Skeletal muscle tissue (tissue), 4 donors: Measurements from ENCODE around the gene SPDYE2B. TPM values are rescaled to one million over a fixed set of nuclear protein-coding genes. Genes with fewer than 3 reads are reported as not detected.
"Not testable (repeated sequence)": the region's sequence is repeated elsewhere in the genome, so short reads cannot be mapped to it uniquely, and the experiment has no call there.

ENCODE experiments used
- H3K27ac ChIP-seq: one replicate; pipeline ENCODE4 v1.7.0; 2013; ENCODE audit warnings: mild to moderate bottlenecking, low read depth, low read length, inconsistent platforms
- H3K27me3 ChIP-seq, 3 donors: one replicate each; pipeline ENCODE4 v1.7.0; 2013; ENCODE audit warnings: low read length in 3 of 3; ENCODE audit not compliant: control insufficient read depth in 3 of 3, insufficient read depth in 3 of 3
- H3K36me3 ChIP-seq, 3 donors: one replicate each; pipeline ENCODE4 v1.7.0; 2013; ENCODE audit warnings: low read length in 3 of 3; ENCODE audit not compliant: control insufficient read depth in 3 of 3, insufficient read depth in 3 of 3
- H3K4me1 ChIP-seq, 3 donors: one replicate each; pipeline ENCODE4 v1.7.0; 2013; ENCODE audit warnings: low read length in 3 of 3, mild to moderate bottlenecking in 3 of 3; ENCODE audit not compliant: control insufficient read depth in 3 of 3, insufficient read depth in 3 of 3
- H3K4me3 ChIP-seq, 3 donors: one replicate each; pipeline ENCODE4 v1.7.0; 2013; ENCODE audit warnings: low read length in 3 of 3
- H3K9ac ChIP-seq, 3 donors: one replicate each; pipeline ENCODE4 v1.7.0; 2013; ENCODE audit warnings: low read length in 3 of 3, mild to moderate bottlenecking in 3 of 3, moderate library complexity in 2 of 3, low read depth in 1 of 3
- H3K9me3 ChIP-seq, 3 donors: one replicate each; pipeline ENCODE4 v1.7.0; 2013; ENCODE audit warnings: low read length in 3 of 3; ENCODE audit not compliant: control insufficient read depth in 3 of 3
- total RNA-seq: library from RNA; depleted of rRNA; stranded (reverse); fragments of >200 nt; gene quantifications from one replicate; pipeline ENCODE4 v1.2.3, GENCODE V29; 2014
- donor health status: Osteomylitis.

The SPDYE2B gene
- not detected for total RNA-seq

- not testable (repeated sequence) for H3K9ac ChIP-seq, H3K27ac ChIP-seq, H3K36me3 ChIP-seq, H3K27me3 ChIP-seq, H3K4me3 ChIP-seq, H3K9me3 ChIP-seq, H3K4me1 ChIP-seq
Measured at GRCh38 chr7:102649924-102650323, at the start of gene SPDYE2B. Gene SPDYE2B (plus strand): TSS chr7:102650319. CDS start chr7:102652349, 2,030 bp downstream.

GRCh38 chr7:102602317-102602716 lies 47.8 kb upstream of the SPDYE2B start:
- not testable (repeated sequence) for H3K27ac ChIP-seq, H3K4me1 ChIP-seq, H3K9me3 ChIP-seq, H3K9ac ChIP-seq, H3K27me3 ChIP-seq, H3K36me3 ChIP-seq, H3K4me3 ChIP-seq

- H3K27ac ChIP-seq, H3K9me3 ChIP-seq, H3K36me3 ChIP-seq, H3K4me3 ChIP-seq, H3K4me1 ChIP-seq, H3K9ac ChIP-seq, H3K27me3 ChIP-seq: not testable (repeated sequence)
Measured at GRCh38 chr7:102604431-102605145, 45.5 kb upstream of the SPDYE2B start.

- not testable (repeated sequence) for H3K4me1 ChIP-seq, H3K27ac ChIP-seq, H3K27me3 ChIP-seq, H3K9ac ChIP-seq, H3K36me3 ChIP-seq, H3K9me3 ChIP-seq, H3K4me3 ChIP-seq
Measured at GRCh38 chr7:102606848-102607247, 43.3 kb upstream of the SPDYE2B start.

- not testable (repeated sequence) for H3K36me3 ChIP-seq, H3K27ac ChIP-seq, H3K9ac ChIP-seq, H3K4me3 ChIP-seq, H3K9me3 ChIP-seq, H3K27me3 ChIP-seq
- peaks cover 3 to 17% (median 5%) of the 10 kb centered on the region in 3 donors for H3K4me1 ChIP-seq
Measured at GRCh38 chr7:102609734-102610133, 40.4 kb upstream of the SPDYE2B start.

GRCh38 chr7:102610441-102610840 lies 39.7 kb upstream of the SPDYE2B start:
- H3K4me3 ChIP-seq = not testable (repeated sequence)
- H3K4me1 ChIP-seq = peaks cover 3 to 17% (median 5%) of the 10 kb centered on the region in 3 donors

GRCh38 chr7:102611013-102611674 lies 39.0 kb upstream of the SPDYE2B start:
- H3K9me3 ChIP-seq = not testable (repeated sequence)

More at GRCh38 chr7:102610441-102610840, 39.7 kb upstream of the SPDYE2B start:
- not testable (repeated sequence) for H3K9me3 ChIP-seq, H3K27me3 ChIP-seq, H3K27ac ChIP-seq, H3K9ac ChIP-seq, H3K36me3 ChIP-seq

GRCh38 chr7:102611675-102612325 lies 38.3 kb upstream of the SPDYE2B start:
- H3K9me3 ChIP-seq, H3K27me3 ChIP-seq, H3K36me3 ChIP-seq: not testable (repeated sequence)
- Histone ChIP-seq H3K27ac (peak overlapping the region; percentile 78), H3K4me1 (peaks cover 3 to 14% (median 5%) of the 10 kb centered on the region in 3 donors), H3K4me3 (peak overlapping the region; percentile 41 to 62 (median 56)), H3K9ac (peak overlapping the region; percentile 33 to 74 (median 65))

More at GRCh38 chr7:102611013-102611674, 39.0 kb upstream of the SPDYE2B start:
- not testable (repeated sequence) for H3K9ac ChIP-seq, H3K36me3 ChIP-seq, H3K27ac ChIP-seq, H3K4me3 ChIP-seq, H3K27me3 ChIP-seq
- H3K4me1 ChIP-seq = peaks cover 3 to 14% (median 5%) of the 10 kb centered on the region in 3 donors

GRCh38 chr7:102613575-102614345 lies 36.4 kb upstream of the SPDYE2B start:
- peak overlapping the region; percentile 79 for H3K27ac ChIP-seq
- not testable (repeated sequence) for H3K36me3 ChIP-seq, H3K4me3 ChIP-seq

More at GRCh38 chr7:102613575-102614345, 36.4 kb upstream of the SPDYE2B start:
- Histone ChIP-seq H3K4me1 (peaks cover 3 to 14% (median 5%) of the 10 kb centered on the region in 3 donors), H3K9ac (peak overlapping the region in 1 of 3 donors; percentile 53)
- not testable (repeated sequence) for H3K27me3 ChIP-seq, H3K9me3 ChIP-seq
